ENCODE measurements around the gene BMP6.
"Not testable (repeated sequence)": the region's sequence is repeated elsewhere in the genome, so short reads cannot be mapped to it uniquely, and the experiment has no call there.

Gene BMP6

GRCh38 chr6:7897461-7898192, 171.7 kb downstream of the BMP6 start:
- peaks cover 35 to 41% of the 10 kb centered on the region in 2 donors for H3K4me1 ChIP-seq (ENCODE audit: control insufficient read depth in 1 of 2, insufficient read depth in 2 of 2, low read length in 2 of 2)
- H3K4me3 ChIP-seq (ENCODE audit: low read depth in 1 of 2, low read length in 2 of 2) = no peak overlapping the region
- H3K27ac ChIP-seq (ENCODE audit: low read depth, low read length) = no peak overlapping the region
- H3K9ac ChIP-seq (ENCODE audit: low read depth in 1 of 2, low read length in 2 of 2) = no peak overlapping the region
- H3K36me3 ChIP-seq (ENCODE audit: control insufficient read depth in 1 of 2, insufficient read depth in 2 of 2, low read length in 2 of 2) = peaks cover 57 to 83% of the 10 kb centered on the region in 2 donors
- no peaks in the 10 kb centered on the region for H3K27me3 ChIP-seq (ENCODE audit: control insufficient read depth in 1 of 2, insufficient read depth in 2 of 2, low read length in 2 of 2)
- H3K9me3 ChIP-seq (ENCODE audit: control insufficient read depth in 1 of 2, low read length in 2 of 2) = no peaks in the 10 kb centered on the region

- not testable (repeated sequence) for H3K27me3 ChIP-seq (ENCODE audit: control insufficient read depth in 1 of 2, insufficient read depth in 2 of 2, low read length in 2 of 2); H3K9ac ChIP-seq (ENCODE audit: low read depth in 1 of 2, low read length in 2 of 2); H3K9me3 ChIP-seq (ENCODE audit: control insufficient read depth in 1 of 2, low read length in 2 of 2); H3K27ac ChIP-seq (ENCODE audit: low read depth, low read length); H3K4me3 ChIP-seq (ENCODE audit: low read depth in 1 of 2, low read length in 2 of 2)
- peaks cover 35 to 43% of the 10 kb centered on the region in 2 donors for H3K4me1 ChIP-seq (ENCODE audit: control insufficient read depth in 1 of 2, insufficient read depth in 2 of 2, low read length in 2 of 2)
- H3K36me3 ChIP-seq (ENCODE audit: control insufficient read depth in 1 of 2, insufficient read depth in 2 of 2, low read length in 2 of 2) = peaks cover 63 to 83% of the 10 kb centered on the region in 2 donors
These were observed 172.3 kb downstream of the BMP6 start for GRCh38 chr6:7898193-7898586.

GRCh38 chr6:7899101-7899888, 173.4 kb downstream of the BMP6 start:
- Histone ChIP-seq H3K4me3 (ENCODE audit: low read depth in 1 of 2, low read length in 2 of 2) (no peak overlapping the region), H3K27me3 (ENCODE audit: control insufficient read depth in 1 of 2, insufficient read depth in 2 of 2, low read length in 2 of 2) (no peaks in the 10 kb centered on the region), H3K9ac (ENCODE audit: low read depth in 1 of 2, low read length in 2 of 2) (no peak overlapping the region), H3K9me3 (ENCODE audit: control insufficient read depth in 1 of 2, low read length in 2 of 2) (no peaks in the 10 kb centered on the region), H3K4me1 (ENCODE audit: control insufficient read depth in 1 of 2, insufficient read depth in 2 of 2, low read length in 2 of 2) (peaks cover 35 to 43% of the 10 kb centered on the region in 2 donors), H3K27ac (ENCODE audit: low read depth, low read length) (no peak overlapping the region), H3K36me3 (ENCODE audit: control insufficient read depth in 1 of 2, insufficient read depth in 2 of 2, low read length in 2 of 2) (peaks cover 60 to 83% of the 10 kb centered on the region in 2 donors)

- H3K4me1 ChIP-seq (ENCODE audit: control insufficient read depth in 1 of 2, insufficient read depth in 2 of 2, low read length in 2 of 2) = peaks cover 35 to 43% of the 10 kb centered on the region in 2 donors
- H3K27me3 ChIP-seq (ENCODE audit: control insufficient read depth in 1 of 2, insufficient read depth in 2 of 2, low read length in 2 of 2) = no peaks in the 10 kb centered on the region
- no peak overlapping the region for H3K4me3 ChIP-seq (ENCODE audit: low read depth in 1 of 2, low read length in 2 of 2)
- H3K27ac ChIP-seq (ENCODE audit: low read depth, low read length) = no peak overlapping the region
- no peaks in the 10 kb centered on the region for H3K9me3 ChIP-seq (ENCODE audit: control insufficient read depth in 1 of 2, low read length in 2 of 2)
- H3K9ac ChIP-seq (ENCODE audit: low read depth in 1 of 2, low read length in 2 of 2) = no peak overlapping the region
- H3K36me3 ChIP-seq (ENCODE audit: control insufficient read depth in 1 of 2, insufficient read depth in 2 of 2, low read length in 2 of 2) = peaks cover 63 to 83% of the 10 kb centered on the region in 2 donors
These were observed 174.0 kb downstream of the BMP6 start for GRCh38 chr6:7899889-7900213.

- Histone ChIP-seq H3K9ac (ENCODE audit: low read depth in 1 of 2, low read length in 2 of 2) (no peak overlapping the region), H3K9me3 (ENCODE audit: control insufficient read depth in 1 of 2, low read length in 2 of 2) (no peaks in the 10 kb centered on the region), H3K27me3 (ENCODE audit: control insufficient read depth in 1 of 2, insufficient read depth in 2 of 2, low read length in 2 of 2) (no peaks in the 10 kb centered on the region), H3K4me3 (ENCODE audit: low read depth in 1 of 2, low read length in 2 of 2) (no peak overlapping the region), H3K4me1 (ENCODE audit: control insufficient read depth in 1 of 2, insufficient read depth in 2 of 2, low read length in 2 of 2) (peaks cover 35 to 43% of the 10 kb centered on the region in 2 donors), H3K27ac (ENCODE audit: low read depth, low read length) (no peak overlapping the region), H3K36me3 (ENCODE audit: control insufficient read depth in 1 of 2, insufficient read depth in 2 of 2, low read length in 2 of 2) (peaks cover 56 to 77% of the 10 kb centered on the region in 2 donors)
These were observed 174.7 kb downstream of the BMP6 start for GRCh38 chr6:7900621-7901020.

- Histone ChIP-seq H3K4me3 (ENCODE audit: low read depth in 1 of 2, low read length in 2 of 2) (no peak overlapping the region), H3K27me3 (ENCODE audit: control insufficient read depth in 1 of 2, insufficient read depth in 2 of 2, low read length in 2 of 2) (no peaks in the 10 kb centered on the region), H3K36me3 (ENCODE audit: control insufficient read depth in 1 of 2, insufficient read depth in 2 of 2, low read length in 2 of 2) (peaks cover 51 to 73% of the 10 kb centered on the region in 2 donors), H3K9ac (ENCODE audit: low read depth in 1 of 2, low read length in 2 of 2) (no peak overlapping the region), H3K9me3 (ENCODE audit: control insufficient read depth in 1 of 2, low read length in 2 of 2) (no peaks in the 10 kb centered on the region), H3K4me1 (ENCODE audit: control insufficient read depth in 1 of 2, insufficient read depth in 2 of 2, low read length in 2 of 2) (peaks cover 35 to 43% of the 10 kb centered on the region in 2 donors), H3K27ac (ENCODE audit: low read depth, low read length) (no peak overlapping the region)
These were observed 175.2 kb downstream of the BMP6 start for GRCh38 chr6:7901056-7901455.

- Histone ChIP-seq H3K36me3 (ENCODE audit: control insufficient read depth in 1 of 2, insufficient read depth in 2 of 2, low read length in 2 of 2) (peaks cover 44 to 66% of the 10 kb centered on the region in 2 donors), H3K9me3 (ENCODE audit: control insufficient read depth in 1 of 2, low read length in 2 of 2) (no peaks in the 10 kb centered on the region), H3K27ac (ENCODE audit: low read depth, low read length) (peak overlapping the region; percentile 11), H3K4me3 (ENCODE audit: low read depth in 1 of 2, low read length in 2 of 2) (no peak overlapping the region), H3K4me1 (ENCODE audit: control insufficient read depth in 1 of 2, insufficient read depth in 2 of 2, low read length in 2 of 2) (peaks cover 35 to 44% of the 10 kb centered on the region in 2 donors), H3K9ac (ENCODE audit: low read depth in 1 of 2, low read length in 2 of 2) (no peak overlapping the region), H3K27me3 (ENCODE audit: control insufficient read depth in 1 of 2, insufficient read depth in 2 of 2, low read length in 2 of 2) (no peaks in the 10 kb centered on the region)
These were observed 175.9 kb downstream of the BMP6 start for GRCh38 chr6:7901780-7902179.

GRCh38 chr6:7902221-7902620, 176.3 kb downstream of the BMP6 start:
- peaks cover 46 to 64% of the 10 kb centered on the region in 2 donors for H3K36me3 ChIP-seq (ENCODE audit: control insufficient read depth in 1 of 2, insufficient read depth in 2 of 2, low read length in 2 of 2)
- no peak overlapping the region for H3K9ac ChIP-seq (ENCODE audit: low read depth in 1 of 2, low read length in 2 of 2)
- no peaks in the 10 kb centered on the region for H3K27me3 ChIP-seq (ENCODE audit: control insufficient read depth in 1 of 2, insufficient read depth in 2 of 2, low read length in 2 of 2)
- peak overlapping the region; percentile 11 for H3K27ac ChIP-seq (ENCODE audit: low read depth, low read length)
- no peak overlapping the region for H3K4me3 ChIP-seq (ENCODE audit: low read depth in 1 of 2, low read length in 2 of 2)
- peaks cover 36 to 48% of the 10 kb centered on the region in 2 donors for H3K4me1 ChIP-seq (ENCODE audit: control insufficient read depth in 1 of 2, insufficient read depth in 2 of 2, low read length in 2 of 2)
- no peaks in the 10 kb centered on the region for H3K9me3 ChIP-seq (ENCODE audit: control insufficient read depth in 1 of 2, low read length in 2 of 2)

- no peak overlapping the region for H3K27ac ChIP-seq (ENCODE audit: low read depth, low read length)
- H3K4me1 ChIP-seq (ENCODE audit: control insufficient read depth in 1 of 2, insufficient read depth in 2 of 2, low read length in 2 of 2) = peaks cover 38 to 54% of the 10 kb centered on the region in 2 donors
These were observed 177.0 kb downstream of the BMP6 start for GRCh38 chr6:7902867-7903266.

GRCh38 chr6:7903673-7904072, 177.8 kb downstream of the BMP6 start:
- Histone ChIP-seq H3K27ac (ENCODE audit: low read depth, low read length) (no peak overlapping the region), H3K27me3 (ENCODE audit: control insufficient read depth in 1 of 2, insufficient read depth in 2 of 2, low read length in 2 of 2) (no peaks in the 10 kb centered on the region), H3K4me1 (ENCODE audit: control insufficient read depth in 1 of 2, insufficient read depth in 2 of 2, low read length in 2 of 2) (peaks cover 35 to 55% of the 10 kb centered on the region in 2 donors), H3K9ac (ENCODE audit: low read depth in 1 of 2, low read length in 2 of 2) (no peak overlapping the region), H3K9me3 (ENCODE audit: control insufficient read depth in 1 of 2, low read length in 2 of 2) (no peaks in the 10 kb centered on the region), H3K36me3 (ENCODE audit: control insufficient read depth in 1 of 2, insufficient read depth in 2 of 2, low read length in 2 of 2) (peaks cover 44 to 50% of the 10 kb centered on the region in 2 donors), H3K4me3 (ENCODE audit: low read depth in 1 of 2, low read length in 2 of 2) (no peak overlapping the region)

More at GRCh38 chr6:7902867-7903266, 177.0 kb downstream of the BMP6 start:
- H3K4me3 ChIP-seq (ENCODE audit: low read depth in 1 of 2, low read length in 2 of 2) = no peak overlapping the region
- no peak overlapping the region for H3K9ac ChIP-seq (ENCODE audit: low read depth in 1 of 2, low read length in 2 of 2)
- no peaks in the 10 kb centered on the region for H3K27me3 ChIP-seq (ENCODE audit: control insufficient read depth in 1 of 2, insufficient read depth in 2 of 2, low read length in 2 of 2)
- H3K9me3 ChIP-seq (ENCODE audit: control insufficient read depth in 1 of 2, low read length in 2 of 2) = no peaks in the 10 kb centered on the region
- peaks cover 50 to 58% of the 10 kb centered on the region in 2 donors for H3K36me3 ChIP-seq (ENCODE audit: control insufficient read depth in 1 of 2, insufficient read depth in 2 of 2, low read length in 2 of 2)

Measured in duodenal mucosa (tissue), 2 donors.